Upper lobe of left lung (tissue), 6 donors: ENCODE data around the gene MED29. TPM values are rescaled to one million over a fixed set of nuclear protein-coding genes. Genes with fewer than 3 reads are reported as not detected.

ENCODE experiments used
- ATAC-seq, 2 donors: fragments of 200-7000 bp; cut with Tn5 transposase; one replicate each; pipeline ENCODE4 v1.9.1; 2022; ENCODE audit warnings: mild to moderate bottlenecking in 2 of 2, moderate library complexity in 2 of 2; ENCODE audit not compliant: low FRiP score in 2 of 2
- DNase-seq, 2 donors: peaks; one replicate each; pipeline ENCODE4 v3.0.0-alpha.2; 2019 to 2020
- H3K27ac ChIP-seq, 4 donors: fragments of 200-600 bp; sonication (generic); one replicate each; pipeline ENCODE4 v1.5.1; 2016 to 2019
- H3K27me3 ChIP-seq, 4 donors: fragments of 200-600 bp; sonication (generic); one replicate each; pipeline ENCODE4 v1.5.1; 2017 to 2019
- H3K36me3 ChIP-seq, 4 donors: fragments of 200-600 bp; sonication (generic); one replicate each; pipeline ENCODE4 v1.5.1; 2016 to 2019
- H3K4me1 ChIP-seq, 4 donors: fragments of 200-600 bp; sonication (generic); one replicate each; pipeline ENCODE4 v1.5.1; 2018 to 2019
- H3K4me3 ChIP-seq, 4 donors: fragments of 200-600 bp; sonication (generic); one replicate each; pipeline ENCODE4 v1.5.1; 2017 to 2019; ENCODE audit warnings: mild to moderate bottlenecking in 2 of 4, moderate library complexity in 1 of 4
- H3K9me3 ChIP-seq, 4 donors: fragments of 200-600 bp; sonication (generic); one replicate each; pipeline ENCODE4 v1.5.1; 2018 to 2019
- CTCF ChIP-seq, 6 experiments: fragments of 450-650 bp in 4 of 6; fragments of 200-600 bp in 2 of 6; sonication (generic) in 2 of 6; IDR thresholded peaks; one replicate each; pipeline ENCODE4 v1.5.1; 2016 to 2019; ENCODE audit warnings: antibody characterized with exemption in 6 of 6
- EP300 ChIP-seq, 4 donors: sonication (generic); formaldehyde crosslinking; IDR thresholded peaks; one replicate each; pipeline ENCODE4 v1.5.1; 2017; ENCODE audit warnings: antibody characterized with exemption in 4 of 4, control low read depth in 2 of 4
- POLR2A ChIP-seq, 4 donors: fragments of 450-650 bp; IDR thresholded peaks; one replicate each; pipeline ENCODE4 v1.5.1; 2016 to 2017; ENCODE audit warnings: antibody characterized with exemption in 4 of 4, mild to moderate bottlenecking in 2 of 4
- POLR2AphosphoS5 ChIP-seq, 2 donors: sonication (generic); formaldehyde crosslinking; IDR thresholded peaks; one replicate each; pipeline ENCODE4 v1.5.1; 2017; ENCODE audit warnings: antibody characterized with exemption in 2 of 2
- WGBS, 2 donors: methylation state at CpG; one replicate each; pipeline ENCODE4 v1.1.5; 2017 to 2018; 5-methylcytosine and 5-hydroxymethylcytosine counted together
- total RNA-seq, 6 donors: library from RNA; depleted of rRNA in 4 of 6; stranded (reverse); fragments of >200 nt in 4 of 6; gene quantifications; one replicate each; pipeline versions ENCODE4 v1.1.0 to v1.2.1, GENCODE V29; 2016 to 2021
- donor health status: DM: no; HTN: no; CAD: no; lungs with moderate emphysema.
- donor health status: DM: no; HTN: yes; CAD: no; lungs with severe emphysema.

Gene MED29
- total RNA-seq, 6 donors from 2014 or later: 18.9 to 51.1 (median 33.7) TPM

- no peaks in the 10 kb centered on the region for H3K9me3 ChIP-seq
- H3K36me3 ChIP-seq: peaks cover 0 to 42% (median 17%) of the 10 kb centered on the region in 4 donors
These were observed 34.6 kb downstream of the MED29 start for GRCh38 chr19:39425744-39426143.

GRCh38 chr19:39426170-39426569 is 35.0 kb downstream of the MED29 start:
- no peaks in the 10 kb centered on the region for H3K9me3 ChIP-seq
- ATAC-seq (no peak), DNase-seq (no peak)
- H3K4me3 ChIP-seq: no peak overlapping the region
- peaks cover 20 to 34% (median 28%) of the 10 kb centered on the region in 4 donors for H3K4me1 ChIP-seq
- WGBS, 2 donors: 55 to 67% methylated on average over 5 of the region's 5 CpGs
- no peak overlapping the region for H3K27ac ChIP-seq
- TF ChIP-seq POLR2AphosphoS5 (IDR thresholded peaks at IDR 0.05): no peak
- no peak for TF ChIP-seq POLR2A (IDR thresholded peaks at IDR 0.05)
- no peak for TF ChIP-seq EP300 (IDR thresholded peaks at IDR 0.05)
- no peak for TF ChIP-seq CTCF (IDR thresholded peaks at IDR 0.05)
- peaks cover 0 to 37% (median 17%) of the 10 kb centered on the region in 4 donors for H3K36me3 ChIP-seq
- no peaks in the 10 kb centered on the region for H3K27me3 ChIP-seq

More at GRCh38 chr19:39425744-39426143, 34.6 kb downstream of the MED29 start:
- WGBS, 2 donors: 87 to 94% methylated on average over 7 of the region's 7 CpGs
- no peak overlapping the region for H3K27ac ChIP-seq
- H3K4me3 ChIP-seq: no peak overlapping the region
- H3K4me1 ChIP-seq: peaks cover 16 to 30% (median 24%) of the 10 kb centered on the region in 4 donors
- DNase-seq (no peak), ATAC-seq (no peak)
- TF ChIP-seq POLR2A (IDR thresholded peaks at IDR 0.05): no peak
- no peak for TF ChIP-seq EP300 (IDR thresholded peaks at IDR 0.05)
- TF ChIP-seq POLR2AphosphoS5 (IDR thresholded peaks at IDR 0.05): no peak
- TF ChIP-seq CTCF (IDR thresholded peaks at IDR 0.05): no peak
- no peaks in the 10 kb centered on the region for H3K27me3 ChIP-seq

- ATAC-seq: no peak
- Histone ChIP-seq H3K27ac (peak overlapping the region in 3 of 4 donors; percentile 67 to 84 (median 72)), H3K4me1 (peaks cover 25 to 42% (median 38%) of the 10 kb centered on the region in 4 donors), H3K4me3 (no peak overlapping the region), H3K36me3 (peaks cover 8 to 36% (median 22%) of the 10 kb centered on the region in 4 donors), H3K9me3 (no peaks in the 10 kb centered on the region), H3K27me3 (no peaks in the 10 kb centered on the region)
- no peak for DNase-seq
- no peak for TF ChIP-seq POLR2A (IDR thresholded peaks at IDR 0.05)
- no peak for TF ChIP-seq EP300 (IDR thresholded peaks at IDR 0.05)
- TF ChIP-seq POLR2AphosphoS5 (IDR thresholded peaks at IDR 0.05): no peak
- no peak for TF ChIP-seq CTCF (IDR thresholded peaks at IDR 0.05)
- 89 to 91% methylated on average over 11 of the region's 11 CpGs for WGBS, 2 donors
These were observed 36.5 kb downstream of the MED29 start for GRCh38 chr19:39427707-39428106.

GRCh38 chr19:39428283-39429112 is 37.3 kb downstream of the MED29 start:
- DNase-seq: peak; percentile 70 to 86

More at GRCh38 chr19:39428283-39429112, 37.3 kb downstream of the MED29 start:
- ATAC-seq: peak; percentile 68 to 79
- Histone ChIP-seq H3K27ac (peak overlapping the region; percentile 67 to 84 (median 74)), H3K4me1 (peaks cover 25 to 49% (median 42%) of the 10 kb centered on the region in 4 donors), H3K27me3 (no peaks in the 10 kb centered on the region), H3K36me3 (peaks cover 15 to 36% (median 23%) of the 10 kb centered on the region in 4 donors), H3K4me3 (no peak overlapping the region), H3K9me3 (no peaks in the 10 kb centered on the region)
- TF ChIP-seq CTCF (IDR thresholded peaks at IDR 0.05) (no peak), POLR2AphosphoS5 (IDR thresholded peaks at IDR 0.05) (peak; percentile 39 to 83), POLR2A (IDR thresholded peaks at IDR 0.05) (peak in 1 of 4 donors; percentile 18), EP300 (IDR thresholded peaks at IDR 0.05) (peak in 2 of 4 donors; percentile 55 to 82)
- 37 to 39% methylated on average over 11 to 23 of the region's 23 CpGs for WGBS, 2 donors
